ENCODE results near the gene DBNDD1.

The DBNDD1 gene

DNA sequence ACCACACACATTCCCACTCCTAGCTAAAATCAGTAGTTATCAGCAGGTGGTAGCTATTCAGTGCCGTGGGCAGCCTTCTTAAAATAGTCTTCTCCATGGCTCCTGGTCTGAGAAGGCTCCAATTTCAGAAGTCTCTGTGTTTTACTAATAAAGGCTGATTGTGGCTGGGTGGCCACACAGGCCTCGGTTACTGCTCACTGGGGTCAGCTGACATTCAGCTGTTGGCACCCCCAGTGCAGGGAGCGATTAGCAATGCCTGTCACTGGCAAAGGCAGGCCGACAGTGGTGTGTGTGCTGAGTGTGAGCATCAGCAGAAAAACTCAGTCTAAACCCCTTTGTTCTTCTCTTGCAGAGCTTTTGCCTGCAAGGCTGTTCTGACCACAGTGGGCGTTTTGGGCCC lies 16.6 kb upstream of the DBNDD1 start:
- DNase-seq (ENCODE audit: low read depth), result no peak

DNA sequence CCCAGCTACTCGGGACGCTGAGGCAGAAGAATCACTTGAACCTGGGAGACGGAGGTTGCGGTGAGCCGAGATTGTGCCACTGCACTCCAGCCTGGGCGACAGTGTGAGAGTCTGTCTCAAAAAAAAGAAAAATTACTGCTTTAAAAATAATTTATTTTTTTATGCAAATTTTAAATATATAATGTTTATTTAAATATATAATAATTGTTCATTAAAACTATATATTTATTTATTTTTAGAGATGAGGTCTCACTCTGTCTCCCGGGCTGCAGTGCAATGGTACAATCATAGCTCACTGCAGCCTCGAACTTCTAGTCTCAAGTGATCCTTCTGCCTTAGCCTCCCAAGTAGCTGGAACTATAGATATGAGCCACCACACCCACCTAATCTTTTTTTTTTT lies 15.2 kb upstream of the DBNDD1 start:
- DNase-seq (ENCODE audit: low read depth), result no peak

DNA sequence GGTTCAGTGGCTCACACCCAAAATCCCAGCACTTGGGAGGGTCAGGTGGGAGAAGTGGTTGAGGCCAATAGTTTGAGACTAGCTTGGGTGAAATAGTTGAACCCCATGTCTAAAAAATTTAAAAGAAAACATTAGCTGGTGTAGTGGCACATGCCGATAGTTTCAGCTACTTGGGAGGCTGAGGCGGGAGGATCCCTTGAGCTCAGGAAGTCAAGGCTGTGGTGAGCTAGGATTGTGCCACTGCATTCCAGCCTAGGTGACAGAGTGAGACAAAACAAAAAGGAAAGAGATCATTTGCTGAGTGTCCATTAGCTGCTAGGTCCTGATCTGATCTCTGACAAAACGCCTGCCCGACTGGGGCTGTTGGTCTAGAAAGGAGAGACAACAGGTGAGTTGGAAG lies 14.1 kb upstream of the DBNDD1 start:
- no peak for DNase-seq (ENCODE audit: low read depth)

DNA sequence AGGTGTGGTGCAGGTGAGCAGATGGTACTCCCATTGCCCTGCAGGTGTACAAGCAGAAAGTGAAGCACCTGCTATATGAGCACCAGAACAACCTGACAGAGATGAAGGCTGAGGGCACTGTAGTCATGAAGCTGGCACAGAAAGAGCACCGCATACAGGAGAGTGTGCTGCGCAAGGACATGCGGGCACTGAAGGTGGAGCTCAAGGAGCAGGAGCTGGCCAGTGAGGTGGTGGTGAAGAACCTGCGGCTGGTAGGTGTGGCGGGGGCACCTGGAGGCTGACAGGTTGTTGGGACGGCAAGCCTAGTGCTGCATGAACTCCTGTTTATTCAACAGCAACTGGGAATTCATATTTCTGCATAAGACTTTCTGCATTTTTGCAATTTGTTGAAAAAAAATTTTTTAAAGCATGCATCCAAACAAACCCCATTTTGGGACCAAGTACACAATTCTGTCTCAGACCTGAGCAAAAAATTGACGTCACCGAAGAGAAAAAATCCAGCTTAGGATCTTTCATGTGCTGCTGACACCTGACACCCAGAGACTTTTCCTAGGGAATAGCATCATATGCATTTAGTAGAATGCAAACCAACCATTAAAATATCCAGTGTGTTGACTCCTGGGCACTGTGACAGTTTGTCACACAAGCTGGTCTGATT lies 13.5 kb upstream of the DBNDD1 start:
- DNase-seq (ENCODE audit: low read depth), result no peak

DNA sequence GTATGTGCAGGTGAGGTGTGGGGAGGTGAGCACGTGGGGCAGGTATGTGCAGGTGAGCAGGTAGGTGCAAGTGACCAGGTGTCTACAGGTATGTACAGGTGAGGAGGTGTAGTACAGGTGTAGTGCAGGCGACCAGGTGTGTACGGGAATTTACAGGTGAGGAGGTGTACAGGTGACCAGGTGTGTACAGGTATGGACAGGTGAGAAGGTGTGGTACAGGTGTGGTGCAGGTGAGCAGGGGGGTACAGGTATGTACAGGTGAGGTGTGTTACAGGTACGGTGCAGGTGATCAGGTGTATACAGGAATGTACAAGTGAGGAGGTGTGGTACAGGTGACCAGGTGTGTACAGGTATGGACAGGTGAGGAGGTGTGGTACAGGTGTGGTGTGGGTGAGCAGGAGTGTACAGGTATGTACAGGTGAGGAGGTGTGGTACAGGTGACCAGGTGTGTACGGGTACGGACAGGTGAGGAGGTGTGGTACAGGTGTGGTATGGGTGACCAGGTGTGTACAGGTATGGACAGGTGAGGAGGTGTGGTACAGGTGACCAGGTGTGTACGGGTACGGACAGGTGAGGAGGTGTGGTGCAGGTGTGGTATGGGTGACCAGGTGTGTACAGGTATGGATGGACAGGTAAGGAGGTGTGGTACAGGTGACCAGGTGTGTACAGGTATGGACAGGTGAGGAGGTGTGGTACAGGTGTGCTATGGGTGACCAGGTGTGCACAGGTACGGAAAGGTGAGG lies 12.8 kb upstream of the DBNDD1 start:
- DNase-seq (ENCODE audit: low read depth), result no peak

DNA sequence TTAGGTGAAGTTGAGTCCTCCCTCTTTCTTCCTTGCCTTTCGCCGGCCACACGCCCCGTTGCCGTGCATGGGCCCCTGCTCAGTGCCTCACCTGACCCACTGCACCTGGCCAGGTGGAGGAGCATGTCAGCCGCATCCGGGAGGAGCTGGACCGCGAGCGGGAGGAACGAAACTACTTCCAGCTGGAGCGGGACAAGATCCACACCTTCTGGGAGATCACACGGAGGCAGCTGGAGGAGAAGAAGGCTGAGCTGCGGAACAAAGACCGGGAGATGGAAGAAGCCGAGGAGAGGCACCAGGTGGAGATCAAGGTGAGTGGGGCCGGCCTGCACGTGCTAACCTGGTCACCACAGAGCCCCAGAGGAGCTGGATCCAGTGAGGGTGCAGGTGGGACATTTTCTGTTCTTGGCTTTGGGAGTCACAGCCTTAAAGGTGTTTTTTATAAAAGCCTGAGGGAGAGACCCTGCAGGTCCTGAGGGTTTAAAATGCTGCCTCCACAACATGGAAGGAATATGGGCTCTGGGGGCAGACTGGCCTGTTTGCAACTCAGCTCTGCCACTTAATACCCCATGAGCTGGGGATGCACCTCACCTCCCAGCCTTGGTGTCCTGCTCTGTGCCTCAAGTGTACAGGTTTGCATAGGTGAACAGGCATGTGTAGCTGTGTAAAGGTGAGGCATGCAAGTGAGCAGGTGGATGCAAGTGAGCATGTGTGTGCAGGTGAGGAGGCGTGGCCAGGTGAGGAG lies 12.1 kb upstream of the DBNDD1 start:
- DNase-seq (ENCODE audit: low read depth), result no peak

DNA sequence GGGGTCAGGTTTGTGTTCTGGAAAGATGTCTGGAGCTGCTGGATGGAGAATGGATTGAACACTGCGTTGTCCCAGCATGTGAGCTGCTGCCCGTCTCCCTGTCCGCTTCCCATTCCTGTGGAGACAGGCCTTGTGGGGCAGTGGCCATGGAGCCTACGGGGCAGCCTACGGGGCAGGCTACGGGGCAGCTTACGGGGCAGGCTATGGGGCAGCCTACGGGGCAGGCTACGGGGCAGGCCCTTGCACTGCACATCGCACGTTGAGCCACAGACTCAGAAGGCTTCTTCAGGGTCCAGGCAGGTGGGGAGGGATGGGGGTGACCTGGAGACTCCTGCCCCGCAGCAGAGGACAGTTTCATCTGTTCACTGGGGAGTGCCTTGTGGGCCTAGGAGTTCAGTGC lies 9.7 kb upstream of the DBNDD1 start:
- no peak for DNase-seq (ENCODE audit: low read depth)

DNA sequence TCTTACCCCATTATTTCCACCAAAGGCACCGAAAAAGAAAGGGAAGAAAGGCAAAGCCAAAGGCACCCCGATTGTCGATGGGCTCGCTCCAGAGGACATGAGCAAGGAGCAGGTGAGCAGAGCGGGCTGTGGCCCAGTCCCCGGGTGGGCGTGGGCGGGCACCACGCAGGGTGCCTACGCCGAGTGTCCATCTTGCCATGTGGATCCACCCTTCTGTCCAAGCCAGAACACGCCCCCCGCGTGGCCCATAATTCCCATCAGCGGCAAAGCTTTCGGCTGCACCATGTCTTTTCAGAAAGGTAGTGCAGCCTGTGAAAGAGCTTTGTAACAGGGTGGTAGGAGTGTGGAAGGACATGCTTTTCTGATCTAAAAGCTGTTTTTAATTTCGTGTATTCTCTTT lies 8.4 kb upstream of the DBNDD1 start:
- no peak for DNase-seq (ENCODE audit: low read depth)

DNA sequence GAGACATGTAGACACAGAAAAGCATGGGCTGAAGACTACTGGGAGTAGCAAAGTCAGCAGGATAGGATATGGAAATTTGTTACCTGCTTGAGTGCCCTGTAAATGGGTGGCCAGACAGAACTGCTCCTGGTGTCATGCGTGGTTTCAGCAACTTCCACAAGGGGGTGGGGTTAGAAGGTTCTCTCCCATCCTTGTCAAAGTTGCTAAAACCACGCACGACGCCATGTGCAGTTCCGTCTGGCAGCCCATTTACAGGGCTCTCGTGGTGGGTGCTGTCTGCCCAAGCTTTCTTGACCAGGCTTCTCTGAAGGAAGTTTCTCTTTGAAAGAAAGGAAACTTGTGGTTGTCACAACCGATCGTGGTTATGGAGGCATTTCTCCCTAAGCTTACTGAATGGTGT lies 6.9 kb upstream of the DBNDD1 start:
- no peak for DNase-seq (ENCODE audit: low read depth)

DNA sequence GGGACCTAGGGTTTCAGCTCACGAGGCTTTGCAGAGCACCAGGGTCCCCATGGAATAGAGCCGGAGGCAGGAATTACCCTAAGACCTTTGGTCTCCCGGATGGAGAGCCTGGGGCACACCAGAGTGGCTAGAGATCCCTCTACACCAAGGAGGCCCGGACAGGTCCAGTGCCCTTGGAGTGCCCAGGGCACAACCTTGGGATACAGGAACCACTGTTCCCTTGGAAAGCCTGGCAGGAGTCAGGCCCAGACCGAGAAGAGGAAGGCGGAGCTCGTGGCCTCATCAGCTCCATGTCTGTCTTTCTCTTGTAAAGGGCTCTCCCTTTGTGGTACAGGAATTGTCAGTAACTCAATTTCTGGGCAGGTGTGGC lies 3.8 kb upstream of the DBNDD1 start:
- no peak for DNase-seq (ENCODE audit: low read depth)

DNA sequence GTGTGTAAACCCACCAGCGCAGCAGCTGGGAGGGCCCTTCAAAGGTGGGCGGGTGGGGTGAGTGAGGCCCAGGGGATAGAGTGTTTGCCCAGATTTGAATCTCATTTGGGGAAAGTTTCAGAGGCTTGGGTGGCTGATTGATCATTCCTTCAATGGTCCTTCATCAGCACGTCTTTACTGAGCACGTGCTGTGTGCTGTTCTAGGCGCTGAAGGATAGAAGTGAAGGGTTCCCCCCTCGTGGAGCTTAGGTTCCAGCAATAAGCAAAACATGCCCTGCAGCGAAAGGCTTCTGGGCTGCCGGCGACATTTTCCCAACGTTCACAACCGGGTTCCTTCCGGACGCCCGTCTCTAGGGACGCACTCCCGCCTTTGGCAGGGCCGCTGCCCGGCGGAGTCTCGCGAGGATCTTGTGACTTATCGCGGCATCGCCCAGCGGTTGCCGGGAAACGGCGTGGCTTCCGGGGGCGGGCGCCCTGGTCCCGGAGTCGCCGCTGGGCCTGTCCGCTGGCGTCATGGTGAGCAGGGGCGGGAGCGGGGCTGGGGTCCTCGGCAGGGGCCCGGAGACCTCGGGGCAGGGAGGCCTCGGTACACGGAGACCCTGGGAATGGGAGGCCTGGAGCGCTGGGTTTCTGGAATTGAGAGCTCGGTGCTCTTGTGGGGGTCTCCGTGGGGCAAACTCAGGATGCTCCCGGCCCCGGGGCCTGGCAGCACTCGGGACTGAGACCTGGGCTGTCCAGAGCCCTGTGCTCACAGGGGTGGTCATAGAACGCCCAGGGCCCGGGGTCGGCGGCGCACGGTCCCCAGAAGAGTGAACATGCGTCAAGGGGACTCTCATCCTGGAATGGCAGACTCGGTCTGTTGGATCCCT lies 3.2 kb upstream of the DBNDD1 start:
- DNase-seq (ENCODE audit: low read depth), result peak; percentile 45

DNA sequence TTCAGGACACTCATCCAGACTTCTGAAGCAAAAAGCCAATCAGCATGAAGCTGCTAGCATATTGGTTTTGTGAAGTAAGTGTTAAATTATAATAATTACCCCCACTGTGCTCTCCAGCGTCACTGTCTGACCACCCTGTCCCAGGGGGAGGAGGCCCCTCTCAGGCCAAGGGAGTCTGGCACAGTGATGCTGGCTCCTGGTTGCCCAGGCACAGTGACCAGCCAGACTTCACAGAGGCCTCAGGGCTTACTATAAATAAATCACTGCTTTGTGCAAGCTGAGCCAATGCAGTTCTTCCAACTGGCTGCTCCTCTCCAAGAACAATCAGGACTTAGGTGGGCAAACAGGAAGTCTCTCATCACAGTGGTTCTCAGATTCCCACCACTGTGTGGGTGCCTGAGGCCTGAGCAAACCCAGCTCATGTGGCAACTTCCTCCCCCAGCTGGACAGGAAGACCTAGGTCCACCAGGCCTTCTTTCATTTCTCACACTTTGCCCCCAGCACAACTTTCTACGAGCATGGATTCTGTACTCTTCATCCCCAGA lies 1.7 kb upstream of the DBNDD1 start:
- DNase-seq (ENCODE audit: low read depth), result no peak

DNA sequence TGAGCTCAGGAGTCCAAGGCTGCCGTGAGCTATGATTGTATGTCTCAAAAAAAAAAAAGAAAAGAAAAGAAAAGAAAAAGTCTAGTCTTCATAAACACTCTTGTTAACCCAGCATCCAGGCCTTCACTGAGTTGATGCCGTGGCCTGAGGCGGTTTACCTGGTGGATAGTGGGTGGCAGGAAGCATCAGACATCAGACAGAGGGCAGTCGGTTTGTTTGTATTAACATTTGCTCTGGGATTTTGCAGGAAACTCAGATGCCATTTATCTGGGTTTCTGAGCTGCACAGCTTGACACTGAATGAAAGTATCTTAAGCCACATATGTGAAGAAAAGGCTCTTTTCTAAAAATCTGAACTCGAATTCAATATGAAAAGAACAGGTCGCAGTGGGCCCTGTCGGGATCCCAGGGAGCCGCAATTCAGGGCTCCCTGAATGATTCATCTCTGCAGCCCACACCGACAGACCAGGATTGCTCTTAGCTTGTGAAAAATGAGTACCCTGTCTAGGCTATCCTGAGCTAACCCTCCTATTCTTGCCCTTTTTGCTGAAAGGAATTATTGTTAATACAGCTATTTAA lies 1.1 kb upstream of the DBNDD1 start:
- DNase-seq (ENCODE audit: low read depth), result no peak

DNA sequence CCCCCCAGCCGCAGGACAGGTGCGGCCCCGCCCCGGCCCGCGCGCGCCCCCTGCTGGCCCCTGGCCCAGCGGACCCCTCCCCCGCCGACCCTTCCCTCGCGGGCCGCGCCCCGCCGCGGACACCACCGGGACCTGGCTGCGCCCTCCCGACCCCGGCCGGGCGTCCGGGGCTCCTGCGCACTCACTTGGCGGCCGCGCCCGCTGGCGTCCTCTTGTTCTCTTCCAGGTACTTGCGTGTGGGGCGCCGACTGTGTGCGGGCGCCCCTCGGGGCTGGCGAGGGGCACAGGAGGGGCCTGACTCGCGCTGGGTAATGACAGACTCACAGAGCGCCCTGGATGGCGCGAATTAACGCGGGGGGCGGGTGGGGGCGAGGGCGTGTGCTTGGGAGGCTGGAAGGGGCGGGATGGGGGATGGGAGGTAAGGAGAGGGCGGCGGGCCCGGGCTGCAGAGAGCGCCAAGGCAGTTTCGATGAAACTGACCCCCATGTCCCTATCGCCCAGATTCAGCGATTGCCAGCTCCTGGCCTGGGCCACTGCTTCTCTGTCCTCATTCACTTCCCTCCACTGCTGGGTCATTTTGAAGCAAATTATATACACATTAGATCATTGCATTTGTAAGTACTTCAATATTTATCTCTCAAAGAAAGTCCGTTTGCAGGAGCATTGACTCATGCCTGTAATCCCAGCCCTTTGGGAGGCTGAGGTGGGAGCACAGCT lies 445 bp upstream of the DBNDD1 start:
- DNase-seq (ENCODE audit: low read depth), result peak; percentile 20

DNA sequence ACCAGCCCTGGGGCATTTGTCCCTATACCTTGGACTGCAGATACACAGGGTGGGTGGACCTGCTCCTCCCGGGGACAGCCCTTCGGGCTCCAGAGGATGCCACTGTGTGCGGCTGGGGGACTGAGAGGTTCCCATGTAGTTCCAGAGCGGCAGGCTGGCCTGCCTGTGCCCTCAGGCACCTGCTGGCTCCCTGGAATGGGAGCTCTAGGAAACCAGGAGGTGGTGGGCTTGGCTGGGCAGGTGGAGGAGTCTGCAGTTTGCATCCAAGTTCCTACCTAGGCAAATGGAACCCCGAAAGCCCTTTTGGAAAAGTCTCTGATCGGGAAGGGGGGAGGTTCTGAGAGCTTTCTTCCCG lies 982 bp downstream of the DBNDD1 start:
- no peak for DNase-seq (ENCODE audit: low read depth)

DNA sequence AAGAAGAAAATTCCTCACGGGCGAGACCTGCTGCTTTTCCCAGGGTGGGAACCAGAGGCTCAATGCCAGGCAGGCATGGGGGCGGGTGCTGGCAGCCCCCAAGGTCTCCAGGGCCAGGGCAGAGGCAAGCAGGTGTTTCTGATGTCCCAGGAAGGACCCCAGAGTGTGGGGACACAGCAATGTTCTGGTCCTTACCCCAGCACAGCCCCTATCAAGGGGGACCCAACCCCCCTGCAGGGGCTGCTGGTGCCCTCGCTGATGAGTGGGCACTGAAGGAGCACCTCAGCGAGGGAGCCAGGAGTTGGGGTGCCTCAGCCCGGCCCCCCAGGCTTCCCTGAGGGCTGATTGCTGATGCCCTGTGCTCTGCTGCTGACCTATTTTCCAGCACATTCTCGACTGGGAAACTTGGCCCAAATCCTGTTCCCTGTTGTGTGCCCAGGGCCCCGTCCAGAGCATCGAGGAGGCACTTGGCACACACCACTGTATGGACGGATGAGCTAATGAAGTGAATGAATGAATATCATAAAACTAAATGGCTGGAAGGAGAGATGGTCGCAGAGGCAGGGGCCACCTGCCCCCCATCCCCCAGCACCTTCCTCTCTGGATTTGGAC lies 2.8 kb downstream of the DBNDD1 start:
- DNase-seq (ENCODE audit: low read depth), result no peak

DNA sequence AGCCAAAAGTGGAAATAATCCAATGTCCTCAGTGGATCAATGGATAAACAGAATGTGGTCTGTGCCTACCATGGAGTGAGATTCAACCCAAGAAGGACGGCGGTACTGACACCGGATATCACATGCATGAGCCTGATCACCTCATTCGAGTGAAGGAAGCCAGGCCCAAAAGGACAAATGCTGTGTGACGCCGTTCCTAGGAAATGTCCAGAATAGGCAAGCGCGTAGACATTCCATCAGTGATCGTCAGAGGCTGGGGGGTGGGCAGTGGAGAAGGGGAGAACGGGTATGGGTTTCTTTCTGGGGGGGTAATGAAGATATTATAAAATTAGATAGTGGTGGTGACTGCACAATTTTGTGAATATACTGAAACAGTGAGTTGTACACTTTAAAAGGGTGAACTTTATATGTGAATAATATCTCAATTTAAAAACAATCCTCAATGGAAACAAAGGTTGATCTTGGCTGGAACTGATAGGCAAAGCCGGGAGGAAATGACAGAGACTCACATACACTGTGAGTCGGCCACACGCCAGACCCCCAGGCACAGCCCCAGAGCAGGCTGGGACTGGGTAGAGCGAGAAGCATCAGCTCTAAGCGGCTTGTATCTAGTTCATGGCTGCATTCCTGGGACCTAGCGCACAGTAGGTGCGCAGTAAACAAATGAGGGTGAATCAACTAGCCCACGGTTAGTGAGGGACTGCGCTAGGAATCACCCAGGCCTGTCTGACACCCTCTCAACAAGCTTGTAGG lies 3.5 kb downstream of the DBNDD1 start:
- DNase-seq (ENCODE audit: low read depth), result no peak

DNA sequence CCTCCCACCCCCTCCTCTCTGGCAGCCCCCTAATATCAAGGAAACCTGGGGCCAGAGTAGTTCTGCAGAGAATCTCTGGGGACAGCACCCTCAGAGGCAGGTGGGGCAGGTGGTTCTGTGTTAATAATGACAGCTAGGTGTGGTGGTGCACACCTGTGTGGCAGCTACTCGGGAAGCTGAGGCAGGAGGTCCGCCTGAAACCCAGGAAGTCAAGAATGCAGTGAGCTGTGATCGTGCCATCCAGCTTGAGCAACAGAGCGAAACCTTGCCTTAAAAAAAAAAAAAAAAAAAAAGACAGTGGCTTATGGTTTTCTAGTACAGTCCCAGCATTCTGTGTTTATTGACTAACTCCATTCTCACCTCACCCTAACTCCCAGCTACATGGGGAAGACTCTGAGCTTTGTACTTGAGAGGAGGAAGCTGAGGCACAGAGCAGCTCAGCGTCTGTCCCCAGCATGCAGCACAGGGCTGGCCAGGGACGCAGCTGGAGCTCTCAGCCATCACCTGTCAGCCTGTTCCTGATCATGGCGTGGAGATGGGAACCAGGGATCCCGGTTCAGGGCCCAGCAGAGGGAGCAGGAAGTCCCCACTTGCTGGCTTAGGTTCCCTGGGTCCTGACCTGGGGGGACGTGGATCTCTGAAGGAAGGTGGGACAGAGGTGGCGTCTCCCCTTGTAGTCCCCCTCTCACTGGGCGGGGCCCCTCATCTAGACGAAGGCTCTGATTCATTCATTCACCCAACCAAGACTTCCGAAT lies 6.1 kb downstream of the DBNDD1 start:
- no peak for DNase-seq (ENCODE audit: low read depth)

DNA sequence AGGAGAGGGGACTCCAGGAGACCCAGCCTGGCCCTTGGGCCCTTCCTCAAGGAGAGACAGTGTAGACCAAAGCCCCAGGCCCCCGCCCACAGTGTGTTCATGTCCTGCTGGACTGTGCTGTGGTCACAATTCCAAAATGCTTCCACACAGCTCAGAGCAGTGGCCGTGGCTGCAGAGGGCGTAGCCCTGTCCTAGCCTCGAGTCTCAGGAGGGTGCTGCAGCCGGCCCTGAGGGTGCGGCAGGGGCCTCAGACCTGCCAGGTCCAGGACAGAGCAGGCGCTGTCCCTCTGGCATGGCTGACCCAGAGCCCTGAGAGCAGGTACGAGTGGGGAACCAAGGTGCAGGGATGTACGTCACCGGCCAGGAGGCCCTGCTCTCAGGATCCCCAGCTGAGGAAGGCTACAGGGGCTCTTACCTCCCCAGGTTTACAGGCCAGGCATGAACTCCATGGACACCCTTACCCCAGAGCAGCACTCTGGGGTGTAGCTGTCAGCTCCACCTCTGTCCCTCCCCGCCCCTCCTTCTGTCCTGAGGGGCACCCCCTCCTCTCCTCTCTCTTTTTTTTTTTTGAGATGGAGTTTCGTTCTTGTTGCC lies 7.3 kb downstream of the DBNDD1 start:
- DNase-seq (ENCODE audit: low read depth), result no peak
